ENCODE results near the gene HEG1.

HEG1 gene

DNA sequence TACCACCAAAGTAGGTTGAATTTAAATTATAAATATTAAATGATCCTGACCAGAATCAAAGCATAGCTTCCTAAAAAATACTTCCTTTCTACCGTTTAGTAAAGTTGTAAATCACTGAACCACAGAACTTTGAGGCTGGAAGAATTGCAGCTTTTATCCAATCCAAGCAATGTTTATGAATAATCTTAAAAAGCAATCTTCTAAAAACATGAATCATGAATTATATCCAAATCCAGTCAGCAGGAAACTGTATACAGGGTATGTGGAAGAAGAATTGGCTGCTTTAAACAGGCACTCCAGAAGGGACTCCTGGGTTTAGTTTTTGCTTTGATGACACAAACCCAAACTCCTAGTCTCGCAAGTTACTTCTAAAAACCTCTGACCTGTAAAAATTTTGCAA is 30.2 kb downstream of the HEG1 start:
- TF ChIP-seq MYC (IDR thresholded peaks at IDR 0.05; ENCODE audit: low read depth, low read length) (no peak), POLR2A (IDR thresholded peaks at IDR 0.05; ENCODE audit: extremely low read depth, insufficient read length) (no peak)
- TF ChIP-seq, protein P1, sequence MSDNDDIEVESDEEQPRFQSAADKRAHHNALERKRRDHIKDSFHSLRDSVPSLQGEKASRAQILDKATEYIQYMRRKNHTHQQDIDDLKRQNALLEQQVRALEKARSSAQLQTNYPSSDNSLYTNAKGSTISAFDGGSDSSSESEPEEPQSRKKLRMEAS (IDR thresholded peaks at IDR 0.05; ENCODE audit: low read depth, low read length) = no peak
- TF ChIP-seq, protein P2, sequence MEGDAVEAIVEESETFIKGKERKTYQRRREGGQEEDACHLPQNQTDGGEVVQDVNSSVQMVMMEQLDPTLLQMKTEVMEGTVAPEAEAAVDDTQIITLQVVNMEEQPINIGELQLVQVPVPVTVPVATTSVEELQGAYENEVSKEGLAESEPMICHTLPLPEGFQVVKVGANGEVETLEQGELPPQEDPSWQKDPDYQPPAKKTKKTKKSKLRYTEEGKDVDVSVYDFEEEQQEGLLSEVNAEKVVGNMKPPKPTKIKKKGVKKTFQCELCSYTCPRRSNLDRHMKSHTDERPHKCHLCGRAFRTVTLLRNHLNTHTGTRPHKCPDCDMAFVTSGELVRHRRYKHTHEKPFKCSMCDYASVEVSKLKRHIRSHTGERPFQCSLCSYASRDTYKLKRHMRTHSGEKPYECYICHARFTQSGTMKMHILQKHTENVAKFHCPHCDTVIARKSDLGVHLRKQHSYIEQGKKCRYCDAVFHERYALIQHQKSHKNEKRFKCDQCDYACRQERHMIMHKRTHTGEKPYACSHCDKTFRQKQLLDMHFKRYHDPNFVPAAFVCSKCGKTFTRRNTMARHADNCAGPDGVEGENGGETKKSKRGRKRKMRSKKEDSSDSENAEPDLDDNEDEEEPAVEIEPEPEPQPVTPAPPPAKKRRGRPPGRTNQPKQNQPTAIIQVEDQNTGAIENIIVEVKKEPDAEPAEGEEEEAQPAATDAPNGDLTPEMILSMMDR (IDR thresholded peaks at IDR 0.05; ENCODE audit: low read depth, low read length) = no peak
- DNase-seq (ENCODE audit: low read depth) = no peak

DNA sequence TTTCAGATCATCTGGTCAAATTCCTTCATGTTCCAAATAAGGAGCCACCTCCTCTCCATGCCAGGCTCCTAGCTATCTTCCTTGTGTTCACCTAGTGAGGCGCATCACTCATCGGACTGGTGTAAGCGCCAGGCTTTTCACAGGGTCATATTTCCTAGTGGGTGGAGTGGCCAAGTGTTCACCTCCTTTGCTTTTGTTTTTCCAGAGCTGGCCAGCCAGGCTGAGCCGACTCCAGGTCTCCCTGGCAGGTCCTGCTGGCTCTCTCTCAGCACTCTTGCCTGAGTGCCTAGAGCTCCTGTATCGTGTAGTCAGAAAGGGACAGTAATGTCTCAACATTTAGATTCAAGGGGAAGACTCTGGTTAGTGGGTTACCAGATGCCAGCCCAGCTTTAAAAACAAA is 31.0 kb downstream of the HEG1 start:
- no peak overlapping the region for H3K4me3 ChIP-seq (ENCODE audit: low read depth, low read length)
- TF ChIP-seq POLR2A (IDR thresholded peaks at IDR 0.05; ENCODE audit: extremely low read depth, insufficient read length) (no peak), MYC (IDR thresholded peaks at IDR 0.05; ENCODE audit: low read depth, low read length) (no peak)
- TF ChIP-seq, protein P1 (IDR thresholded peaks at IDR 0.05; ENCODE audit: low read depth, low read length) = no peak
- TF ChIP-seq, protein P2 (IDR thresholded peaks at IDR 0.05; ENCODE audit: low read depth, low read length) = no peak
- DNase-seq (ENCODE audit: low read depth) = no peak

More for the DNA sequence above, 30.2 kb downstream of the HEG1 start:
- no peak overlapping the region for H3K4me3 ChIP-seq (ENCODE audit: low read depth, low read length)

DNA sequence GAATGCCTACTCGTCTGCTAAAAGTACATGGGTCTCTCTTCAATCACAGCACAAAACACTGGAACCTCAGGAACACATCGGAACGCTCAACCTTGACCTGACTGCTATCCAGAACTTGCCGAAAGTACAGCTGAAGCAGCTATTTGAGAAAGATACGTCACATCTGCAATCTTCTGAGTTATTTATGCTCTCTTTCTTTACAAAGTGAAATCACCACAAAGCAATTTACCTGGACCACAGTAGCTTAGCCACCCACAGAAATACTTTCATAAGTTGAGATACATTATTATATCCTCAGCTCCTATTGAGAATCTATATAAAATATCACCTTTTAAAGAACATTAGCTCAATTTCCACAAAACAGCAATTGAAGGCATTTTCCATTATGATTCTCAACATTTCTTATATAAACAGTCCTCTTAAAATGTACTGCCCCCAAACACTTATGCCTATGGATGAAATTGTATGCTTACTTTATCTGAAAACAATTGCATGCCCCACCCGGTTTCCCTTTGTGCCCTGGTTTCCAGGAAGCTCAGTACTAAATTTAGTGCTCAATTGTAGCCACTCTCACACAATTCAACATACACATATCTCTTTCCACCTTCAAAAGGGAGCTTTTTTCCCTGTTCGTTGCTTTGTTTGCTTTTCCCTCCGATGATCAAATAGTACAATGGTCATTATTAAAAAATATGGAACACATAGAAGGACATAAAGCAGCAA is 31.8 kb downstream of the HEG1 start:
- TF ChIP-seq, protein P2 (IDR thresholded peaks at IDR 0.05; ENCODE audit: low read depth, low read length) = no peak
- TF ChIP-seq MYC (IDR thresholded peaks at IDR 0.05; ENCODE audit: low read depth, low read length) = no peak
- TF ChIP-seq POLR2A (IDR thresholded peaks at IDR 0.05; ENCODE audit: extremely low read depth, insufficient read length) = no peak
- TF ChIP-seq, protein P1 (IDR thresholded peaks at IDR 0.05; ENCODE audit: low read depth, low read length) = no peak
- no peak for DNase-seq (ENCODE audit: low read depth)
- H3K4me3 ChIP-seq (ENCODE audit: low read depth, low read length) = no peak overlapping the region

DNA sequence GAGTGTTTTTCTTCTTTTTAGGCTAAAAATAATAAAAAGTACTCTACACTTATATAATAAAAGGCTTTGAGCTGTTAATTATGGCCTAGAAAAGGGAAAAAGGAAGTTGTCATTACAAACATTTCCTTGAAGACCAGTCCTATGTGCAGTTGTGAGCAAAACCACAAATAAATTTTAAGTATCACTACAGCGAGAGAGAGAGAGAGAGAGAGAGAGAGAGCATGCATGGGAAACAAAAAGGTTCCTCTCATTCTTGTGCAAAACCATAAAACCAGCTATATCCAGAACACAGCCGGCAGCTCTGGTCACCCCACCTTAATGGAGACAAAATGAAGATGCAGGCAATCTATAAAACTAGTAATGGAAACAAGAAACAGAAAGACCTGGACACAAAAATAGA is 33.6 kb downstream of the HEG1 start:
- TF ChIP-seq, protein P1 (IDR thresholded peaks at IDR 0.05; ENCODE audit: low read depth, low read length) = no peak
- TF ChIP-seq MYC (IDR thresholded peaks at IDR 0.05; ENCODE audit: low read depth, low read length) (no peak), POLR2A (IDR thresholded peaks at IDR 0.05; ENCODE audit: extremely low read depth, insufficient read length) (no peak)
- TF ChIP-seq, protein P2 (IDR thresholded peaks at IDR 0.05; ENCODE audit: low read depth, low read length) = no peak
- DNase-seq (ENCODE audit: low read depth) = peak; percentile 16
- no peak overlapping the region for H3K4me3 ChIP-seq (ENCODE audit: low read depth, low read length)

DNA sequence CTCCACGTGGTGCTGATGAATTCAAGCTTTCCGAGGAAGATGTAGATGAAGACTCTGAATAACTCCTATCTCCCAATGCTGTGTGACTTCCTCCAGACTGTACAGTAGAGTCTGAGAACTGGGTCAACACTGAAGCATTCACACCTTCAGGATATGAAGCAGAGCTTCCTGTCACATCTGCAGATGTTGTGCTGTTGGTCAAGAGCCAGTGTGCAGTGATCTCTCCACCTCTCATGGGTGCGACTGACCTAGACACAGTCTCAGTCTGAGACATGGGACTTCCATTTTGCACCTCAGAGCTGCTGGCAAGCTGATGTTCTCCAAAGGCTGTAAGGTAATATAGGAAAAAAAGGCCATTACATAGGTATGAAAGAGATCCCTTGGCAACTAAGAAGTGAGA is 36.5 kb downstream of the HEG1 start:
- no peak for DNase-seq (ENCODE audit: low read depth)
- H3K4me3 ChIP-seq (ENCODE audit: low read depth, low read length) = no peak overlapping the region
- TF ChIP-seq POLR2A (IDR thresholded peaks at IDR 0.05; ENCODE audit: extremely low read depth, insufficient read length) (no peak), MYC (IDR thresholded peaks at IDR 0.05; ENCODE audit: low read depth, low read length) (no peak)
- TF ChIP-seq, protein P1 (IDR thresholded peaks at IDR 0.05; ENCODE audit: low read depth, low read length) = no peak
- TF ChIP-seq, protein P2 (IDR thresholded peaks at IDR 0.05; ENCODE audit: low read depth, low read length) = no peak

Data from NB4 (cell line).